GM21576 (cell line): ENCODE data around the gene MAL.
"Not testable (repeated sequence)": the region's sequence is repeated elsewhere in the genome, so short reads cannot be mapped to it uniquely, and the experiment has no call there.

ENCODE experiments used
- ATAC-seq: cut with Tn5 transposase; IDR thresholded peaks from one replicate; pipeline ENCODE4 v1.9.1; 2021; ENCODE audit warnings: mild to moderate bottlenecking, moderate library complexity; ENCODE audit not compliant: unreplicated experiment

Gene MAL

GRCh38 chr2:95086017-95086416, 60.5 kb downstream of the MAL start:
- no peak for ATAC-seq

GRCh38 chr2:95087379-95087778, 61.9 kb downstream of the MAL start:
- ATAC-seq: no peak

DNA sequence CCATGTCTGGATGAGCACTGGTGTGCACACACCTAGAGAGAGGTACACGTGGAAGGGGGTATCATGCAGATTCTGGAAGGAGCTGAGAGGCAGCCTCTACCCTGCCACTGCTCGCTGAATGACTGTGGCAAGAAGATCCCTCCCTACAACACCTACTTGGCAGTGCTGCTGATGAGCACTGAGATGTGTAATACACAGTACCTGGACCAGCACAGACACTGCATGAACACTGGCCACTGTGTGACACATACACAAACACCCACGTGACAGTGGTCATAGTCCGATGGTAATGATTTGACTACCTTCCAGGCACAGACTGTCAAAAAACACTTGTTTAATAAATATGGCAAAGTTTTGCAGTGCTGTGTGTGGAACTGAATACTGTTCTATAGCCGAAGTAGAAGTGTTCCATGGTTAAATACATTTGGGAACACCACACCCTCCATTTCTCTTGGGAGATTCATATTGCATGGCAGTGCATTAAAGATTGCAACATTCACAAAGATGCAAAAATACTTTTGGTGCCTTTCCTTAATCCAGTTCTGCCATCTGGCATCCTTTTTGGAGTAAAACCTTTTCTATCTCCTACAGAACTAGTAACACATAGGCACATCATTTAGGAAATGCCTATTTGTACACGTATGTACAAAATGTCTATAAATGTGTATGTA, 66.5 kb downstream of the MAL start:
- ATAC-seq: no peak

GRCh38 chr2:95098273-95098672, 72.8 kb downstream of the MAL start:
- not testable (repeated sequence) for ATAC-seq

DNA sequence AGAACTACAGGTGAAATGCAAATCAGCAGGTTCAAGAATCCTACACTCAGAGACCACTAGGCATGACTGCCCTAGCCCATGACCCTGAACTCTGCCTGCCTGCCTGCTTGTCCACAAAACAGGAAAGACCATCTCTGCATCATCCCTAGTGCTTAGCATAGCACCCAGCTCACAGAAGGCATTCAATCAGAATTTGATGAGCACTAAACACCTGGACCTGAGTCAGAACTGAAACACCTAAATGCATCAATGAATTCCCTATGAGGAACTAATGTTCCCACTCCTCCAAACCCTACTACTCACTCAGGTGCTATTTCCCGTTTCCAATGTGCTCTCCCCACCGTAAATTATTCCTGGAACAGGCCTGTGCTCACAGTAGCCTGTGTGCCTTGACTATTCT, 74.4 kb downstream of the MAL start:
- no peak for ATAC-seq
